ENCODE results near the gene OGFR.

DNA sequence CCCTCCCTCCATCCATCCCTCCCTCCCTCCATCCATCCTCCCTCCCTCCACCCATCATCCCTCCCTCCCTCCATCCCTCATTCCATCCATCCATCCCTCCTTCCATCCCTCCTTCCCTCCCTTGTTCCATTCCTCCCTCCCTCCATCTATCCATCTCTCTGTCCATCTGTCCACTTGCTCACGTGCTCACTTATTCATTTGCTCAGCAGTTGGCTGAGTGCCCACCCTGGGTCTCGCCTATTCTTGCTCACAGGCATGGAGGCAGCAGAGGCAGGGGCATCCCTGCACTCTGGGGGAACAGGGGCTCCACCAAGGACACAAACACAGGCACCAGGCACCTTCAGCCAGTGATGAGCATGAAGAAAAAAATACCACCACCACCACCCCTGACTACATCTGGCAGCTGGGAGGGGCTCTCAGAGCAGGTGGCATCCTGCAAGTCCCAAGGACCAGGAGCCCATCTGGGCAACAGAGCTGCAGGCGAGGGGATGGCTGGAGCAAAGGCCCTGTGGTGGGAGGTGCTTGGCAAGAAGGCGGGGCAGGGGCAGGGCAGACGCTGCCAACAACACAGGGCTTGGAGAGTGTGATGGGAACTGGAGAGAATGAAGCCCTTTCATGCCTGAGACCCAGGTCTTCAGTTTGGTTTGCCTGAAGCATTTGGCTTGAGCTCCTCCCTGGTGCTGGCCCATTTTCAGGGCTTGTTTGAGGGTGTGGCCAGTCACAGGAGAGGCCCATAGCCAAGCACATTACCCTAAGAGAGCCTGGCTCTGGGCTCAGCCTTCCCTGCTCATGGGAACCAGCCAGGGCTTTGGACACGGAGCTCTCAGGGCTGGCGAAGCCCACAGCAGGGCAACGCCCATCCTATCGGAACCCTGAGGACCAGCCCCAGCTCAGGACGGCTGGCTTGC is 48.6 kb upstream of the OGFR start:
- TF ChIP-seq ISL1 (CRISPR knock-in tag; IDR thresholded peaks at IDR 0.05) (no peak), ZFP3 (CRISPR knock-in tag; IDR thresholded peaks at IDR 0.05) (no peak), BACH2 (CRISPR knock-in tag; IDR thresholded peaks at IDR 0.05; ENCODE audit: borderline replicate concordance) (no peak), ESRRG (CRISPR knock-in tag; IDR thresholded peaks at IDR 0.05) (no peak), ZFP30 (CRISPR knock-in tag; IDR thresholded peaks at IDR 0.05) (no peak), SNAI2 (CRISPR knock-in tag; IDR thresholded peaks at IDR 0.05) (no peak), RARB (CRISPR knock-in tag; IDR thresholded peaks at IDR 0.05) (no peak), ZC3H10 (CRISPR knock-in tag; IDR thresholded peaks at IDR 0.05) (no peak), ZNF565 (CRISPR knock-in tag; conservative IDR thresholded peaks at IDR 0.05; ENCODE audit: low read depth) (no peak)
- TF ChIP-seq, protein P1, sequence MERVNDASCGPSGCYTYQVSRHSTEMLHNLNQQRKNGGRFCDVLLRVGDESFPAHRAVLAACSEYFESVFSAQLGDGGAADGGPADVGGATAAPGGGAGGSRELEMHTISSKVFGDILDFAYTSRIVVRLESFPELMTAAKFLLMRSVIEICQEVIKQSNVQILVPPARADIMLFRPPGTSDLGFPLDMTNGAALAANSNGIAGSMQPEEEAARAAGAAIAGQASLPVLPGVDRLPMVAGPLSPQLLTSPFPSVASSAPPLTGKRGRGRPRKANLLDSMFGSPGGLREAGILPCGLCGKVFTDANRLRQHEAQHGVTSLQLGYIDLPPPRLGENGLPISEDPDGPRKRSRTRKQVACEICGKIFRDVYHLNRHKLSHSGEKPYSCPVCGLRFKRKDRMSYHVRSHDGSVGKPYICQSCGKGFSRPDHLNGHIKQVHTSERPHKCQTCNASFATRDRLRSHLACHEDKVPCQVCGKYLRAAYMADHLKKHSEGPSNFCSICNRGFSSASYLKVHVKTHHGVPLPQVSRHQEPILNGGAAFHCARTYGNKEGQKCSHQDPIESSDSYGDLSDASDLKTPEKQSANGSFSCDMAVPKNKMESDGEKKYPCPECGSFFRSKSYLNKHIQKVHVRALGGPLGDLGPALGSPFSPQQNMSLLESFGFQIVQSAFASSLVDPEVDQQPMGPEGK (CRISPR knock-in tag; IDR thresholded peaks at IDR 0.05; ENCODE audit: borderline replicate concordance), result no peak
- TF ChIP-seq, protein P2, sequence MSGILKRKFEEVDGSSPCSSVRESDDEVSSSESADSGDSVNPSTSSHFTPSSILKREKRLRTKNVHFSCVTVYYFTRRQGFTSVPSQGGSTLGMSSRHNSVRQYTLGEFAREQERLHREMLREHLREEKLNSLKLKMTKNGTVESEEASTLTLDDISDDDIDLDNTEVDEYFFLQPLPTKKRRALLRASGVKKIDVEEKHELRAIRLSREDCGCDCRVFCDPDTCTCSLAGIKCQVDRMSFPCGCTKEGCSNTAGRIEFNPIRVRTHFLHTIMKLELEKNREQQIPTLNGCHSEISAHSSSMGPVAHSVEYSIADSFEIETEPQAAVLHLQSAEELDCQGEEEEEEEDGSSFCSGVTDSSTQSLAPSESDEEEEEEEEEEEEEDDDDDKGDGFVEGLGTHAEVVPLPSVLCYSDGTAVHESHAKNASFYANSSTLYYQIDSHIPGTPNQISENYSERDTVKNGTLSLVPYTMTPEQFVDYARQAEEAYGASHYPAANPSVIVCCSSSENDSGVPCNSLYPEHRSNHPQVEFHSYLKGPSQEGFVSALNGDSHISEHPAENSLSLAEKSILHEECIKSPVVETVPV (CRISPR knock-in tag; IDR thresholded peaks at IDR 0.05), result no peak

Data from SK-N-SH treated with all-trans-retinoic acid at 6 μM for 48 hours (cell line).